H1 (cell line): ENCODE data around the gene XPNPEP1. TPM values are rescaled to one million over a fixed set of nuclear protein-coding genes. Genes with fewer than 3 reads are reported as not detected.

Source experiments
- CTCF ChIA-PET: fragments of 300-600 bp; sonication (Branson Sonifier 250); formaldehyde crosslinking; loops from one replicate; lab custom pipeline; 2021; ENCODE audit not compliant: partially characterized antibody; lab: Charles Lee
- POLR2A ChIA-PET: fragments of 300-600 bp; sonication (Branson Sonifier 250); formaldehyde crosslinking; loops from one replicate; lab custom pipeline; 2021; ENCODE audit warnings: inconsistent platforms; ENCODE audit not compliant: partially characterized antibody; lab: Charles Lee
- DNase-seq, 2 experiments: peaks; one replicate each; pipeline versions ENCODE4 v3.0.0 to v3.0.0-alpha.2; 2010 to 2022; ENCODE audit warnings: low spot score in 2 of 2, low read depth in 1 of 2, mixed read lengths in 1 of 2
- FAIRE-seq: peaks from 2 replicates; lab custom pipeline; 2011; peaks lifted over from hg19 to GRCh38; lab: Jason Lieb, UNC
- H2AFZ ChIP-seq: 2 replicates; pipeline ENCODE4 v1.8.1; 2012; ENCODE audit warnings: low read length, inconsistent platforms
- H2AK5ac ChIP-seq: 2 replicates; pipeline ENCODE4 v1.6.1; 2013; ENCODE audit warnings: low read depth, low read length
- H2BK120ac ChIP-seq: replicated peaks from 2 replicates; pipeline ENCODE3; 2013; ENCODE audit warnings: low read depth, low read length, inconsistent platforms
- H2BK12ac ChIP-seq: 2 replicates; pipeline ENCODE4 v1.6.1; 2013; ENCODE audit warnings: low read depth, low read length
- H2BK15ac ChIP-seq: 2 replicates; pipeline ENCODE4 v1.6.1; 2013; ENCODE audit warnings: low read length
- H2BK20ac ChIP-seq: 2 replicates; pipeline ENCODE4 v1.6.1; 2013; ENCODE audit warnings: low read length
- H2BK5ac ChIP-seq: 2 replicates; pipeline ENCODE4 v1.6.1; 2013; ENCODE audit warnings: low read depth, low read length
- H3K14ac ChIP-seq: 2 replicates; pipeline ENCODE4 v1.6.1; 2013; ENCODE audit warnings: inconsistent platforms; ENCODE audit not compliant: insufficient read length
- H3K18ac ChIP-seq: 2 replicates; pipeline ENCODE4 v1.6.1; 2013; ENCODE audit warnings: low read length; ENCODE audit errors: extremely low read depth
- H3K23ac ChIP-seq: 2 replicates; pipeline ENCODE4 v1.6.1; 2013; ENCODE audit warnings: inconsistent platforms; ENCODE audit not compliant: insufficient read length
- H3K23me2 ChIP-seq: 2 replicates; pipeline ENCODE4 v1.6.1; 2013; ENCODE audit warnings: low read depth, low read length
- H3K27ac ChIP-seq: 2 replicates; pipeline ENCODE4 v1.6.1; 2011; ENCODE audit warnings: low read depth, low read length, inconsistent platforms
- H3K27me3 ChIP-seq, 4 experiments: replicated peaks in 1 of 4; 1 replicate in 1 of 4; 2 replicates in 3 of 4; pipeline versions ENCODE4 v1.6.1 to v1.8.1; 2011 to 2013; ENCODE audit warnings: low read length in 3 of 4, mild to moderate bottlenecking in 3 of 4, inconsistent platforms in 2 of 4, mixed read lengths in 2 of 4, moderate library complexity in 1 of 4; ENCODE audit not compliant: control insufficient read depth in 3 of 4, insufficient read depth in 3 of 4; ENCODE audit errors: extremely low read depth in 1 of 4
- H3K36me3 ChIP-seq, 4 experiments: 2 replicates each; pipeline versions ENCODE4 v1.6.1 to v1.8.1; 2011 to 2013; ENCODE audit warnings: mild to moderate bottlenecking in 4 of 4, low read length in 3 of 4, moderate library complexity in 2 of 4, control low read depth in 1 of 4, inconsistent platforms in 1 of 4; ENCODE audit not compliant: insufficient read depth in 4 of 4, control insufficient read depth in 2 of 4
- H3K4ac ChIP-seq: replicated peaks from 2 replicates; pipeline ENCODE3; 2013; ENCODE audit warnings: low read length, low read depth, mixed read lengths, inconsistent platforms; ENCODE audit not compliant: insufficient read length
- H3K4me1 ChIP-seq, 4 experiments: replicated peaks in 1 of 4; 1 replicate in 1 of 4; 2 replicates in 3 of 4; pipeline versions ENCODE4 v1.6.1 to v1.8.1; 2011 to 2013; ENCODE audit warnings: low read length in 3 of 4, inconsistent platforms in 2 of 4, mixed read lengths in 1 of 4; ENCODE audit not compliant: insufficient read depth in 4 of 4, control insufficient read depth in 3 of 4
- H3K4me2 ChIP-seq, 2 experiments: 2 replicates each; pipeline versions ENCODE4 v1.6.1 to v1.8.1; 2011 to 2013; ENCODE audit warnings: low read depth in 2 of 2, low read length in 2 of 2, control low read depth in 1 of 2, inconsistent platforms in 1 of 2, mild to moderate bottlenecking in 1 of 2; ENCODE audit not compliant: insufficient read depth in 1 of 2
- H3K4me3 ChIP-seq, 4 experiments: fragments of 200-600, 300-600 bp in 1 of 4; sonication (generic), shearing (Covaris generic), sonication (Bioruptor Twin) in 1 of 4; 2 replicates each; pipeline versions ENCODE4 v1.5.1 to v1.8.1; 2011 to 2016; ENCODE audit warnings: low read length in 4 of 4, low read depth in 3 of 4, control low read depth in 2 of 4, inconsistent platforms in 2 of 4, mild to moderate bottlenecking in 2 of 4, mixed read lengths in 1 of 4, moderate library complexity in 1 of 4; ENCODE audit not compliant: insufficient read depth in 2 of 4; ENCODE audit errors: extremely low read depth in 1 of 4
- H3K56ac ChIP-seq: replicated peaks from 2 replicates; pipeline ENCODE3; 2013; ENCODE audit warnings: low read depth, mild to moderate bottlenecking, mixed read lengths, low read length, inconsistent platforms; ENCODE audit not compliant: insufficient read length
- H3K79me1 ChIP-seq: 2 replicates; pipeline ENCODE4 v1.6.1; 2013; ENCODE audit warnings: low read depth, low read length, control low read depth
- H3K79me2 ChIP-seq, 2 experiments: 2 replicates each; pipeline versions ENCODE4 v1.6.1 to v1.8.1; 2012 to 2013; ENCODE audit warnings: low read length in 2 of 2, mild to moderate bottlenecking in 2 of 2, inconsistent platforms in 1 of 2; ENCODE audit not compliant: insufficient read depth in 2 of 2, control insufficient read depth in 1 of 2
- H3K9ac ChIP-seq, 4 experiments: replicated peaks in 1 of 4; 1 replicate in 1 of 4; 2 replicates in 3 of 4; pipeline versions ENCODE4 v1.6.1 to v1.8.1; 2011 to 2013; ENCODE audit warnings: low read depth in 3 of 4, low read length in 3 of 4, control low read depth in 2 of 4, mild to moderate bottlenecking in 2 of 4, moderate library complexity in 2 of 4, inconsistent platforms in 1 of 4; ENCODE audit errors: extremely low read depth in 1 of 4
- H3K9me3 ChIP-seq, 2 experiments: 2 replicates each; pipeline versions ENCODE4 v1.6.1 to v1.8.1; 2012 to 2013; ENCODE audit warnings: mild to moderate bottlenecking in 2 of 2, moderate library complexity in 2 of 2, control low read depth in 1 of 2, inconsistent platforms in 1 of 2, low read depth in 1 of 2, low read length in 1 of 2, mixed read lengths in 1 of 2; ENCODE audit not compliant: insufficient read depth in 2 of 2
- H4K20me1 ChIP-seq, 2 experiments: replicated peaks in 1 of 2; 2 replicates each; pipeline versions ENCODE3 to v1.8.1; 2011 to 2013; ENCODE audit warnings: inconsistent platforms in 2 of 2, low read length in 2 of 2, mild to moderate bottlenecking in 1 of 2; ENCODE audit not compliant: insufficient read depth in 2 of 2, control insufficient read depth in 1 of 2
- H4K5ac ChIP-seq: 2 replicates; pipeline ENCODE4 v1.6.1; 2013; ENCODE audit warnings: low read length, low read depth, mixed read lengths, inconsistent platforms; ENCODE audit not compliant: insufficient read length
- H4K8ac ChIP-seq: 2 replicates; pipeline ENCODE4 v1.8.0; 2013; ENCODE audit warnings: mild to moderate bottlenecking, moderate library complexity, low read length, inconsistent platforms; ENCODE audit not compliant: insufficient read depth; ENCODE audit errors: extremely low read depth
- H4K91ac ChIP-seq: replicated peaks from 2 replicates; pipeline ENCODE3; 2013; ENCODE audit warnings: low read length, mixed read lengths, inconsistent platforms; ENCODE audit not compliant: insufficient read length
- CBX5 ChIP-seq: fragments of 300-800, 300-1000 bp; sonication (generic); IDR thresholded peaks from 2 replicates; pipeline ENCODE4 v1.7.1; 2016; ENCODE audit warnings: antibody characterized with exemption, low read length, low read depth
- CREB1 ChIP-seq: IDR thresholded peaks from 2 replicates; pipeline ENCODE4 v1.6.1; 2012; ENCODE audit warnings: inconsistent platforms
- SIX5 ChIP-seq: IDR thresholded peaks from 2 replicates; pipeline ENCODE4 v1.6.1; 2011; ENCODE audit warnings: mild to moderate bottlenecking, low read depth, low read length
- WGBS, 2 experiments: shearing (Covaris generic) in 1 of 2; methylation state at CpG; one replicate each; pipeline versions ENCODE4 v1.1.6 to v1.1.7; 2013 to 2015; ENCODE audit warnings: low lambda C conversion rate in 2 of 2, mixed read lengths in 2 of 2, inconsistent platforms in 1 of 2, low coverage in 1 of 2, missing lambda C conversion rate in 1 of 2; ENCODE audit not compliant: insufficient replicate concordance in 2 of 2, insufficient coverage in 1 of 2, insufficient read length in 1 of 2; ENCODE audit errors: extremely low coverage in 1 of 2, missing lambda C conversion rate in 1 of 2; 5-methylcytosine and 5-hydroxymethylcytosine counted together
- polyA plus RNA-seq, 7 experiments: library from polyadenylated mRNA; depleted of rRNA in 3 of 7; stranded (reverse) in 5 of 7; unstranded in 2 of 7; fragments of >200 nt in 5 of 7; fragments of 200-250 nt in 2 of 7; gene quantifications; 1 replicate in 5 of 7; 2 replicates in 1 of 7; 4 replicates in 1 of 7; pipeline versions ENCODE4 v1.2.1 to v1.2.3, GENCODE V29; 2011 to 2013; ENCODE audit warnings: missing spikeins in 2 of 7, mixed read lengths in 2 of 7
- total RNA-seq: library from RNA; stranded (reverse); fragmentation: NEBNext Ultra II Directional; extraction: Animal tissue kit (Norgen Biotek cat#: 25700); gene quantifications from 2 replicates; pipeline ENCODE4 v1.2.1, GENCODE V29; 2021

XPNPEP1 gene
- total and polyA plus RNA-seq, 2 of the 8 experiments (the other 6 are each of a cell fraction or from before 2014, with no cell fraction given): 61.1 to 201 TPM

DNA sequence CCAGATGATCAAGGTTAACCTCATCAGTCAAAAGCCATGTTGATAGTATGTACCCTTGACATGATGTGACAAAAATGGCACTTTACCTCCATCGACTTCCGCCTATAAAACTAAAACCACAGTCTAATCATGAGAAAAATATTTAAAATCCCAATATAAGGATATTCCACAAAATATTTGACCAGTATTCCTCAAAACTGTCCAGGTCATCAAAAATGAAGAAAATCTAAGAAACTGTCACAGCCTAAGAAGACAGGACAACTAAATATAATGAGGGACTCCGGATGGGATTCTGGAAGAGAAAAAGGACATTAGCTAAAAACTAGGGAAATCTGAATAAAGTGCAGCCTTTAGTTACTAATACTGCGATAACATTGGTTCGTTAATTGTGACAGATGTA, 67.6 kb downstream of the XPNPEP1 start:
- no peaks in the 10 kb centered on the region for H3K36me3 ChIP-seq
- H3K27me3 ChIP-seq: no peaks in the 10 kb centered on the region
- WGBS, 2 experiments: 85% methylated on average over 5 of the region's 5 CpGs; no CpG with 5 or more reads in 1 of the 2 experiments
- H3K79me2 ChIP-seq: no peaks in the 10 kb centered on the region
- no peak overlapping the region for H3K18ac ChIP-seq
- no peak for FAIRE-seq
- H3K23me2 ChIP-seq: no peaks in the 10 kb centered on the region
- TF ChIP-seq CBX5 (no peak), CREB1 (no peak), SIX5 (no peak)
- H3K4me1 ChIP-seq: no peaks in the 10 kb centered on the region
- no peak overlapping the region for H3K4me2 ChIP-seq
- CTCF ChIA-PET: interaction anchor here (0.7 to 1.7 kb wide), 5 partner anchors 9 to 1311 kb away, joined by 3 to 4 read pairs (median 3); no protein-coding TSS in a partner anchor
- H3K79me1 ChIP-seq: no peaks in the 10 kb centered on the region
- H2BK15ac ChIP-seq: no peak overlapping the region
- H3K14ac ChIP-seq: no peak overlapping the region
- no peaks in the 10 kb centered on the region for H3K9me3 ChIP-seq
- no peak overlapping the region for H3K27ac ChIP-seq
- no peak overlapping the region for H2BK5ac ChIP-seq
- no peak overlapping the region for H3K56ac ChIP-seq
- no peak overlapping the region for H3K23ac ChIP-seq
- POLR2A ChIA-PET: no interaction called here
- no peak overlapping the region for H2BK120ac ChIP-seq
- no peaks in the 10 kb centered on the region for H4K20me1 ChIP-seq
- H2AK5ac ChIP-seq: no peak overlapping the region
- H4K5ac ChIP-seq: no peak overlapping the region
- H4K8ac ChIP-seq: no peak overlapping the region
- H4K91ac ChIP-seq: no peak overlapping the region
- no peak overlapping the region for H2BK12ac ChIP-seq
- H2AFZ ChIP-seq: no peak overlapping the region
- H3K9ac ChIP-seq: no peak overlapping the region
- DNase-seq: no peak
- H2BK20ac ChIP-seq: no peak overlapping the region
- no peak overlapping the region for H3K4me3 ChIP-seq
- no peak overlapping the region for H3K4ac ChIP-seq
